Mesodermal cell (in vitro differentiated cells): Measurements from ENCODE around the gene ESYT3. TPM values are rescaled to one million over a fixed set of nuclear protein-coding genes. Genes with fewer than 3 reads are reported as not detected.

Source experiments
- H3K27ac ChIP-seq: 2 replicates; pipeline ENCODE4 v1.7.0; 2013; ENCODE audit warnings: mild to moderate bottlenecking, low read depth, low read length, moderate library complexity; ENCODE audit not compliant: severe bottlenecking
- H3K36me3 ChIP-seq: 2 replicates; pipeline ENCODE4 v1.7.1; 2013; ENCODE audit warnings: mild to moderate bottlenecking, low read length, moderate library complexity; ENCODE audit not compliant: control insufficient read depth, insufficient read depth
- H3K4me1 ChIP-seq: one replicate; pipeline ENCODE4 v1.7.1; 2013; ENCODE audit warnings: mild to moderate bottlenecking, low read length; ENCODE audit not compliant: insufficient read depth, control insufficient read depth, poor library complexity, severe bottlenecking
- H3K4me3 ChIP-seq: 2 replicates; pipeline ENCODE4 v1.7.0; 2013; ENCODE audit warnings: low read length, control low read depth, mild to moderate bottlenecking; ENCODE audit not compliant: insufficient read depth, poor library complexity, severe bottlenecking; ENCODE audit errors: extremely low read depth
- H3K9me3 ChIP-seq: 2 replicates; pipeline ENCODE4 v1.7.1; 2013; ENCODE audit warnings: mild to moderate bottlenecking, low read length, moderate library complexity; ENCODE audit not compliant: control insufficient read depth
- WGBS, 2 experiments: methylation state at CpG; one replicate each; pipeline ENCODE4 v1.1.5; 2013; ENCODE audit warnings: missing lambda C conversion rate in 2 of 2; ENCODE audit not compliant: insufficient coverage in 2 of 2; 5-methylcytosine and 5-hydroxymethylcytosine counted together
- polyA plus RNA-seq, 2 experiments: library from polyadenylated mRNA; stranded (reverse); fragments of 50-300 nt; gene quantifications; one replicate each; pipeline ENCODE4 v1.2.3, GENCODE V29; 2013

Gene ESYT3, protein sequence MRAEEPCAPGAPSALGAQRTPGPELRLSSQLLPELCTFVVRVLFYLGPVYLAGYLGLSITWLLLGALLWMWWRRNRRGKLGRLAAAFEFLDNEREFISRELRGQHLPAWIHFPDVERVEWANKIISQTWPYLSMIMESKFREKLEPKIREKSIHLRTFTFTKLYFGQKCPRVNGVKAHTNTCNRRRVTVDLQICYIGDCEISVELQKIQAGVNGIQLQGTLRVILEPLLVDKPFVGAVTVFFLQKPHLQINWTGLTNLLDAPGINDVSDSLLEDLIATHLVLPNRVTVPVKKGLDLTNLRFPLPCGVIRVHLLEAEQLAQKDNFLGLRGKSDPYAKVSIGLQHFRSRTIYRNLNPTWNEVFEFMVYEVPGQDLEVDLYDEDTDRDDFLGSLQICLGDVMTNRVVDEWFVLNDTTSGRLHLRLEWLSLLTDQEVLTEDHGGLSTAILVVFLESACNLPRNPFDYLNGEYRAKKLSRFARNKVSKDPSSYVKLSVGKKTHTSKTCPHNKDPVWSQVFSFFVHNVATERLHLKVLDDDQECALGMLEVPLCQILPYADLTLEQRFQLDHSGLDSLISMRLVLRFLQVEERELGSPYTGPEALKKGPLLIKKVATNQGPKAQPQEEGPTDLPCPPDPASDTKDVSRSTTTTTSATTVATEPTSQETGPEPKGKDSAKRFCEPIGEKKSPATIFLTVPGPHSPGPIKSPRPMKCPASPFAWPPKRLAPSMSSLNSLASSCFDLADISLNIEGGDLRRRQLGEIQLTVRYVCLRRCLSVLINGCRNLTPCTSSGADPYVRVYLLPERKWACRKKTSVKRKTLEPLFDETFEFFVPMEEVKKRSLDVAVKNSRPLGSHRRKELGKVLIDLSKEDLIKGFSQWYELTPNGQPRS
- polyA plus RNA-seq (2013, experiment 1 of 2), result 2.6 TPM
- 1.9 TPM for polyA plus RNA-seq (2013, experiment 2 of 2)

DNA sequence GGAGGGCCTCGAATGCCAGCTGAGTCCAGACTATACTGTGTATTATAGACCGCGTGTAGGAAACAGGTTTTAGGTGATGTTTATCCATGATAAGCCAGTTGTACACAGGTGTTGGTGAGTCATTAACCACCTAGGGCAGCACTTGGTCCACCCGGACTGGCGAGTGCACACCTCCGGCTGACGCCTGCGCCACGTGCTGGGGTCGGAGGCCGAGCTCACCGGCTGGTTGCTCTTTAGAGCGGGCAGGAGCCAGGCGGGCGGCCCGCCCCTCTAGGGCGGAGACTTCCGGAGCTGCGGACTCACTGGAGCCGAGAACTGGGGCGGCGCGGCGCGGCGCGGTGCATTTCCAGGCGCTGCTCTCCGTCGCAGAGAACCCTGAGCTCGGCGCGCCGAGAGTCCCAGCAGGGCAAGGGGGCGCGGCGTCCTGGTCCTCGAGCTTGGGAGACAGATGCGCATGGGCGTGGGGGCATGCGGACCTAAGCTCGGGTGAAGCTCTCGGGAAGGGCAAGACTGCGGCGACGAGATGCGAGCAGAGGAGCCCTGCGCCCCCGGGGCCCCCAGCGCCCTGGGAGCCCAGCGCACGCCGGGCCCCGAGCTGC is at the start of gene ESYT3:
Gene ESYT3, plus strand, starts transcription at position 341 of the 599 bp plus-strand sequence. Its CDS starts 183 bp downstream, at position 524.
- Histone ChIP-seq H3K27ac (no peak within 1 kb of the TSS), H3K4me1 (peaks cover 13% of the 10 kb centered on the region), H3K4me3 (peak within 1 kb of the TSS; percentile 47), H3K36me3 (no peaks in the 10 kb centered on the region), H3K9me3 (peaks cover 3% of the 10 kb centered on the region)
- WGBS, 2 experiments, result 6% methylated on average over 44 to 51 of the region's 54 CpGs

DNA sequence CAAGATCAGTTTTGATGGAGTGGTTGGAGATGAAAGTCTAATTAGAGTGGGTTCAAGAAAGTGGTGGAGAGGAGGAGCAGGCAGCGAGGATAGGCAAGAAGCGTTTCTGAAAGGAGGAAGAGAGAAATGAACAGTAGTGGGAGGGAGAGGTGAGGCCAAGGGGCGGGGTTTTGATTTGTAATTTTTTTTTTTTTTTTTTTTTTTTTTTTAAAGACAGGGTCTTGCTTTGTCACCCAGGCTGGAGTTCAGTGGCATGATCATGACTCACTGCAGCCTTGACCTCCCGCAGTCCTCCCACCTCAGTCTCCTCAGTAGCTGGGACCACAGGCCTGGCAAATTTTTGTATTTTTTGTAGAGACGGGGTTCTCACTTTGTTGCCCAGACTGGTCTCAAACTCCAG is 49.4 kb upstream of the ESYT3 start:
- H3K9me3 ChIP-seq, result no peaks in the 10 kb centered on the region
- WGBS, 2 experiments, result 89 to 100% methylated on average over 1 to 2 of the region's 5 CpGs
- no peak overlapping the region for H3K27ac ChIP-seq
- no peak overlapping the region for H3K4me3 ChIP-seq
- H3K36me3 ChIP-seq, result peaks cover 4% of the 10 kb centered on the region
- peaks cover 7% of the 10 kb centered on the region for H3K4me1 ChIP-seq

DNA sequence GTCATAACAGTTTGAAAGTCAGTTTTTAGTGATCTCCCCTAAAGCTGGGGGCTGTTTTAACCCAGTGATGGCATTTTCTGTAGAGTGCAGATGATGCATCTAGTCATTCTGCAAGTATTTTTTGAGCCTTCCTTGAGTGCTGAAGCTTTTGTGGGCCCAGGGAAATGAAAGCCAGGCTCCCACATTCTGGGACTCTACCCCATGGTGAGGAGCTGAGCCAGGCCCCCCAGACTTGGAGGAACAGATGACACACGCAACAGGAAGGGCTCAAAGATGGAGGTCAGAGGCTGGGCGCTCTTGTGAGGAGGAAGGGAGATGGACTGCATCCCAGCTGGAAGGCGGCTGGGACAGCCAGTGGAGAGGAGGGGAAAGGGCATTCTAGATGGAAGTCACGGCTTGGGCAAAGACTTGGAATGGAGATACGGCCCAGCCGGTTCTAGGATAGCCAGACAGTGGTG is 45.2 kb upstream of the ESYT3 start:
- 93 to 96% methylated on average over 4 to 6 of the region's 6 CpGs for WGBS, 2 experiments
- Histone ChIP-seq H3K9me3 (no peaks in the 10 kb centered on the region), H3K27ac (no peak overlapping the region)

DNA sequence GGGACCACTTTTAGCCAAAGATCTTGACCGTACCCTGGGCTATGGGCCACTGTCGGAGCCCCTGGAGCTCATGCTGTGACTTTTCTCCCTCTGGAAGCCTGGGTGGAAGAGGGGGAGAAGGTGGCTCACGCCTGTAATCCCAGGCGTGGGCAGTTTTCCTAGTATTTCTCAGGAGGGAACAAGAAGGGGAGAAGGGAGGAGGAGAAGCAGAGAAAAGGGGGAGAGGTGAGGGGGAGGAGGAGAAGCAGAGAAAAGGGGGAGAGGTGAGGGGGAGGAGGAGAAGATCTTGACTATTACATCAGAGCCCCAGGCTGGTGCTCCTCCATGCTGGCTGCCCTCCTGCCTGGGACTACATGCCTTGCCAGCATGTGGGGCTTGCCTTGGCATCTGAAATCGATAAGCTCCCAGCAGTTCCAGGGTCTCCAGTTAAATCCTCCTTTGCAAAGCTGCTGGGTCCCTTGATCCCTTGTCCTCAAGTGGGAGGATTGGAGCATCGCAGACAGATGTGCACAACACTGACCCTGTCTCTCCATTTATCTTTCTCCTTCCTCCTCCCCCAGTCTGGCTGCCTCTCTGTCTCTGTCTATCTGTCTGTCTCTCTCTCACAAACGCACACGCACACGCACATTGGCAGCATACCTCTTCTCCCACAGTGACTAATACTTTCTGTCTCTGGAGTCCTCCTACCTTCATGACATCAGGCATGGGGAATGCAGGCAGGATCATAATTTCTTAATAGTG is 44.4 kb upstream of the ESYT3 start:
- peak overlapping the region; percentile 71 for H3K27ac ChIP-seq
- no peak overlapping the region for H3K4me3 ChIP-seq
- 84 to 86% methylated on average over 5 to 6 of the region's 9 CpGs for WGBS, 2 experiments

More for the DNA sequence above, 45.2 kb upstream of the ESYT3 start:
- Histone ChIP-seq H3K36me3 (peaks cover 4% of the 10 kb centered on the region), H3K4me1 (peaks cover 16% of the 10 kb centered on the region), H3K4me3 (no peak overlapping the region)

DNA sequence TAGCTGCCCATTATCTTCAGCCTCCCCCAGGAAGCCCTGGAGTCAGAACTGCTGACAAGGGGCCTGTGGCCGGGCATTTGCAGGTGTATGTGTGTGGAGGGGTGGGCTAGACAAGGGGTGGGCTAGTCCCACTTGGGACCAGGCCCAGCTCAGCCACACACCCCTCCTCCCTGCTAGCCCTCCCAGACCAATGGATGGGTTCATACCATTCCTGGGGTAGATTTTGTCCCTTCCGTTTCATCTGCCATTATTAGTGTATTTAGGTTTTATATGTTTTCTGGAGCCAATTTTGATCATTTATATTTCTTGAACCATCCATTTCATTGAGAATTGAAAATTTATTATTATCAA is 43.9 kb upstream of the ESYT3 start:
- Histone ChIP-seq H3K4me3 (no peak overlapping the region), H3K27ac (no peak overlapping the region), H3K9me3 (no peaks in the 10 kb centered on the region), H3K36me3 (peaks cover 4% of the 10 kb centered on the region), H3K4me1 (peaks cover 16% of the 10 kb centered on the region)
- no CpG with 5 or more reads among the region's 2 CpGs for WGBS, 2 experiments

More for the DNA sequence above, 44.4 kb upstream of the ESYT3 start:
- Histone ChIP-seq H3K4me1 (peaks cover 16% of the 10 kb centered on the region), H3K36me3 (peaks cover 4% of the 10 kb centered on the region), H3K9me3 (no peaks in the 10 kb centered on the region)

DNA sequence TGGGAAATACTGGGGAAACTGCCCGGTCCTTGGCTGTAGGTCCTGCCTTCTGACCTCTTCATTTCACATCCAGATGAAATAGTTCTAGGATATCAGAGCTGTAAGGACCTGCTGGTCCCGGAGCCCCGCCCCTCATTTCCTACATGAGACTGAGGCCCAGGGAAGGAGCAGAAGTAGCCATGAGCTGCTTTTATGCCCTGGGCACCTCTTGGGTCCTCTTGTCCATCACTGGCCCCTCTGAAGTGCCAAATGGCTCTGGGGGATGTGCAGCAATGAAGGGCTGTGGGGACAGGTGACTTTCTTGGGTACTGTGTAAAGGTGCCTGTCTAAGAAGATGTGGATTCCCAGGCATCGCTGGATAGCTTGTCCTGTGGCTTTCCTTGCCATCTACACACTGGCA is 40.3 kb upstream of the ESYT3 start:
- 90 to 100% methylated on average over 2 of the region's 4 CpGs for WGBS, 2 experiments
- Histone ChIP-seq H3K4me1 (peaks cover 16% of the 10 kb centered on the region), H3K36me3 (peaks cover 5% of the 10 kb centered on the region), H3K9me3 (no peaks in the 10 kb centered on the region), H3K27ac (no peak overlapping the region), H3K4me3 (no peak overlapping the region)

DNA sequence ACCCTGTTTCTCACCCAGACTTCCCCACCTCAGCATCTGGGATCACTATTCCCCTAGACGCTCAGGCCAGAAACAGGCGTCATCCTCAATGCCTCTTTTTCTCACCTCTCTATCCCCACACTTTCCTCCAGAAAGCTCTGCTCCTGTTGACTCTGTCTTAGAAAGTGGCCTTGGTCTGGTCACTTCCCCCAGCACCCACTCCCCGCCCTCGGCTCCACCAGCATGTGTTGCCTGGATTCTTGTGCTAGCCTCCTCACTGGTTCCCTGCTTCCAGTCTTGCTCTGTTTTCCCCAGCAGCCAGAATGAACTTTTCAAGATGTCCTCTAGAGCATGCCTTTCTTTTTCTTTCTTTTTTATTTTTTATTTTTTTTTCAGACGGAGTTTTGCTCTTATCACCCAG is 39.7 kb upstream of the ESYT3 start:
- Histone ChIP-seq H3K27ac (no peak overlapping the region), H3K36me3 (peaks cover 10% of the 10 kb centered on the region), H3K4me3 (no peak overlapping the region), H3K9me3 (no peaks in the 10 kb centered on the region), H3K4me1 (peaks cover 11% of the 10 kb centered on the region)
- 90 to 96% methylated on average over 5 of the region's 5 CpGs for WGBS, 2 experiments

DNA sequence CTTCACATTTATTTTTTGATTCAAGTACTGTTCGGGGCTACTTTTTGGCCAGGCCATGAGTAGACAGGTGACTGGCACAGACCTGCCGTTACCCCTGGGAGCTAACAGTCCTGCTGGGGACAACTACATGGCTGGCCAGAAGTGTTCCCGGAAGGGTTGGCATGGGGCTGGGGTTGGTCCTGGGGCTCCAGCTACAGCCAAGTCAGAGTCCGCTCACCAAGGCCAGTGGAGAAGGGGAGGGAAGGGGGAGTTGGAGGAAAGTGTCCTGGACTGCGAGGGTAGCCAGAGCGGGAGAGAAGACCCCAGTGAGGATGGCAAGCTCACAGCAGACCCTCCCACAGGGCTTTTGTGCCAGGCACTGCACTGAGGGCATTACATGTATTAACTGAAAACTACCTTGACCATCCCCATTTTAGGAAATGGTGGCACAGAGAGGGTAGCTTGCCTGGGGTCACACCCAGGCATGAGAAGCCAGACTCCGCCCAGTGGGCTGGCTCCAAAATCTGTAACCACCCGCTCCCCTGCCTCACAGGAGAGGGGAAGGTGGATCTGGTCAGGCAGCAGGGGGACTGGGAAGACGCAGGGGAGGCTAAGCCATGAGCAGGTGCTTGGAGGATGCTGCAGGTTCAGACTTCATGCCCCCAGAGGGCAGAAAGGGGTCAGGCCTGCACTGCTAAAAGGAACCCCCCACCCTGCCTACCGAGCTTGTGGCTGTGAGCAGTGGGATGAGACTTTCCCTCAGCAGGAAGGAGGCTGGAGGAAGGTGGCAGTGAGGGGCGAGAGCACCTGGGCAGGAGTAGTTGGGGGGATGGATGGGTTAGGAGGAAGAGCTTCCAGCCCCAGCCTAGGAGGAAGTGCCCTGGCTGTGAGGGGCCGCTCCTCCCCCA is 38.3 kb upstream of the ESYT3 start:
- Histone ChIP-seq H3K27ac (no peak overlapping the region), H3K9me3 (no peaks in the 10 kb centered on the region), H3K4me1 (no peaks in the 10 kb centered on the region), H3K36me3 (peaks cover 12% of the 10 kb centered on the region), H3K4me3 (no peak overlapping the region)
- 91 to 93% methylated on average over 7 to 10 of the region's 12 CpGs for WGBS, 2 experiments

DNA sequence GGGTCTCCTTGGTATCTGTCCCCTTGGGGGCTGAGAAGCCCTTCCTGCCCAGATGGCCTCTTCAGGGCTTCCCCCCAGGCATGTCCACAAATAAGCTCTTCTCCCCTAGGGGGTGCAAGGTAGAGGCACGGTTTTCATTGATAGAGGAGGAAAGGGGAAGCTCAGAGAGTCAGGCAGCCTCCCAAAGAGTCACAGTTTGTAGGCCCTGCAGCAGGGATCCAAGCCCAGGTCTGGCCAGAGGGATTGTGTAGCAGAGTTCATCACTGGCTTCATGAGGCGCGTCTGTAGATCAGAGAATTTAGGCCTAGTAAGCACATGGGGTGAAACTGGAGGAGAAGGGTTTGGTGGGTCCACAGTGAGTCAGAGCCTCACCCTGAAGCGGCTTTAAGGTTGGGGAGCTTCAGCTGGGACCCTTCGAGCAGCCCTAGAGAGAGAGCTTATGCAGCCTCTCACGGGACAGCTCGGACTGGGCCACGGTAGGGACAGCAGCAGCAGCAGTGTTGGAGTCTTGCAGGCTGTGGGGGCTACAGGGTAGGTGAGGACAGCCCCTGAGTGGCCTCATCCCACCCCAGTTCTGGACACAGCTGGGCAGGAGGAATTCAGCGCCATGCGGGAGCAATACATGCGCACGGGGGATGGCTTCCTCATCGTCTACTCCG is 37.5 kb upstream of the ESYT3 start:
- WGBS, 2 experiments, result 88 to 91% methylated on average over 11 to 14 of the region's 14 CpGs
- no peak overlapping the region for H3K4me3 ChIP-seq
- H3K36me3 ChIP-seq, result peaks cover 12% of the 10 kb centered on the region
- H3K9me3 ChIP-seq, result no peaks in the 10 kb centered on the region
- H3K27ac ChIP-seq, result no peak overlapping the region
- peaks cover under 1% of the 10 kb centered on the region for H3K4me1 ChIP-seq
